HG03432 (cell line): ENCODE results near the gene DPF3.
A peak's percentile ranks its signal among the peaks of the same experiment; 100 is the strongest.

ENCODE experiments used
- ATAC-seq: cut with Tn5 transposase; IDR thresholded peaks from one replicate; pipeline ENCODE4 v1.9.1; 2021; ENCODE audit warnings: mild to moderate bottlenecking, moderate library complexity; ENCODE audit not compliant: unreplicated experiment

Gene DPF3

GRCh38 chr14:72722201-72722785 is 171.6 kb downstream of the DPF3 start:
- ATAC-seq = no peak

- no peak for ATAC-seq
These were observed 172.8 kb downstream of the DPF3 start for GRCh38 chr14:72721083-72721482.

- no peak for ATAC-seq
These were observed 176.7 kb downstream of the DPF3 start for GRCh38 chr14:72717220-72717619.

- no peak for ATAC-seq
These were observed 177.4 kb downstream of the DPF3 start for GRCh38 chr14:72716476-72716875.

- no peak for ATAC-seq
These were observed 178.1 kb downstream of the DPF3 start for GRCh38 chr14:72715850-72716228.

GRCh38 chr14:72715215-72715849 is 178.6 kb downstream of the DPF3 start:
- ATAC-seq = no peak

GRCh38 chr14:72714871-72715214 is 179.1 kb downstream of the DPF3 start:
- ATAC-seq = no peak

- peak; percentile 47 for ATAC-seq
These were observed 179.8 kb downstream of the DPF3 start for GRCh38 chr14:72714094-72714493.

GRCh38 chr14:72711936-72712335 is 182.0 kb downstream of the DPF3 start:
- ATAC-seq = no peak

GRCh38 chr14:72709916-72710611 is 183.8 kb downstream of the DPF3 start:
- ATAC-seq = no peak

- no peak for ATAC-seq
These were observed 185.0 kb downstream of the DPF3 start for GRCh38 chr14:72708708-72709475.

- ATAC-seq = no peak
These were observed 185.7 kb downstream of the DPF3 start for GRCh38 chr14:72708222-72708621.

- ATAC-seq = no peak
These were observed 187.4 kb downstream of the DPF3 start for GRCh38 chr14:72706485-72706884.

- no peak for ATAC-seq
These were observed 189.4 kb downstream of the DPF3 start for GRCh38 chr14:72704502-72704901.

GRCh38 chr14:72701605-72702004 is 192.3 kb downstream of the DPF3 start:
- no peak for ATAC-seq

GRCh38 chr14:72701237-72701565 is 192.7 kb downstream of the DPF3 start:
- no peak for ATAC-seq

GRCh38 chr14:72700338-72701236 is 193.3 kb downstream of the DPF3 start:
- no peak for ATAC-seq

GRCh38 chr14:72699852-72700257 is 194.0 kb downstream of the DPF3 start:
- no peak for ATAC-seq

GRCh38 chr14:72699443-72699842 is 194.5 kb downstream of the DPF3 start:
- ATAC-seq = no peak

- ATAC-seq = no peak
These were observed 201.2 kb downstream of the DPF3 start for GRCh38 chr14:72692696-72693095.

- ATAC-seq = no peak
These were observed 203.6 kb downstream of the DPF3 start for GRCh38 chr14:72690324-72690723.
